Islet precursor cell (in vitro differentiated cells): ENCODE data around the gene ZFAND3.

ENCODE experiments used
- DNase-seq: peaks from one replicate; pipeline ENCODE4 v3.0.0-alpha.2; 2018

The ZFAND3 gene, protein sequence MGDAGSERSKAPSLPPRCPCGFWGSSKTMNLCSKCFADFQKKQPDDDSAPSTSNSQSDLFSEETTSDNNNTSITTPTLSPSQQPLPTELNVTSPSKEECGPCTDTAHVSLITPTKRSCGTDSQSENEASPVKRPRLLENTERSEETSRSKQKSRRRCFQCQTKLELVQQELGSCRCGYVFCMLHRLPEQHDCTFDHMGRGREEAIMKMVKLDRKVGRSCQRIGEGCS

DNA sequence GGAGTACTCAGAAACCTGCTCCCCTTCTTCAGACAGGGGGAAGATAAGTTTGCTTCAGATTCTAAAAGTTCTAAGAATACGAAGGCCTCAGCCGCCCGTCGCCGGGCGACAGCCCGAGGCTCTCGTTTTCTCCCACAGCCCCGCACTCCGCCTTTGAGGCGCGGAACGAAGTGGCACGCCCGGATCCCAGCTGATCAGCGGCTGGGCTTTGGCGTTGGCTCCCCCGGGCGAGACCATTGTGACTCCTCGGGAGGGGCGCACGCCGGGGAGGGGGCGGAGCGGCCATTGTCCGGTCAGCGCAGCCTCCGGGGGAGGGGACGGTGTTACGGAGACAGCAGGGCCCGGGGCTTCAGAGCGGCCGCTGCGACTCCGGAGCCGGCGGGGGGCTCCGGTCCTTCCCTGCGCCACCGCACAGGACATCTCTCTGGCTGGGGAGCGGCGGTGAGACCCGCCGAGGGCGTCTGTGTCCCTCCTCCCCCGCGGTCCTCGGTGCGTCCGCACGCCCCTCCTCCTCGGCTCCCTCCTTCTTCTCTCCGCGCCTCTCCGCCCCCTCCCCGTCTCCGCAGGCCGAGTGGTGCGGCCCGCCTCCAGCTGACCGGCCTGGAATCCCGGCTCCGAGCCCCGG is at the start of gene ZFAND3:
Gene ZFAND3 (plus strand): TSS at position 551 of the 625 bp plus-strand sequence. CDS start 219 bp downstream, outside the sequence.
- peak; percentile 97 for DNase-seq

DNA sequence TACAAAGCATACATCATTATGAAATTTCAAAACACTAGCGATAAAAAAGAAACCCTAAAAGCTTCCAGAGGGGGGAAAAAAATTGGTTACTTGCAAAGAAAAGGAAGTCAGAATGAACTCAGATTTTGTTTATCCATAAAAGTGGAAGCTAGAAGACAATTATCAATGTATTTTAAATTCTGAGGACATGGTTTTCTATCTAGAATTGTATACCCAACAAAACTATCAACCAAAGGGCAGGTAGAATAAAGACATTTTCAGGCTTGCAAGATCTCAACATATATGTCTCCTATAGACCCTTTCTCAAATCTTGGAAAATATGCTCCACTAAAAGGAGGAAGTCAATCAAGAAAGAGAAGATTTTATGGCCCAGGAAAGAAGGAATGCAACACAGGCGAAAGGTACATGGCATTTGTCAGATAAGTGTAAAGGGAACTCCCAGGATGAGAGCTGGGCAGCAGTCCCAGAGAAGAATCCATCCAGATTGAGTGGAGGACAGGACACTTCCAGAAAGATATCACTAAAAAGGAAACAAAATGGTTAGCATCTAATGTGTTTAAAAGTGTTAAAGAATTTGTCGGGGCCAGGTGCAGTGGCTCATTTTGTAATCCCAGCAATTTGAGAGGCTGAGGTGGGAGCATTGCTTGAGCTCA is 45.4 kb upstream of the ZFAND3 start:
- DNase-seq = no peak

DNA sequence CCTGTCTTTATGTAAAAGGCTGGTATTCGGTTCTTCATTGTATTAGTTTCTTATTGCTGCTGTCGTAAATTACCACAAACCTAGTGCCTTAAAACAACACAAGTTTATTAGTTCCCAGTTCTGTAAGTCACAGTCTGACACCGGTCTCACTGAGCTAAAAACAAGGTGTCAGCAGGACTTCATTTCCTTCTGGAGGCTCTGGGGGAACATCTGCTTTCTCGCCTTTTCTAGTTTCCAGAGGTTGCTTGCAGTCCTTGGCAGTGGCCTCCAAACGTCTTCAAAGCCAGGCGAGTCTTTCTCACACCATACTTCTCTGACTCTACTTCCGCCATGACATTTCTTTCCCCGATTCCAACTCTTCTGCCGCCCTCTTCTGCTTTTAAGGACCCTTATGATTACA is 43.0 kb upstream of the ZFAND3 start:
- DNase-seq = no peak

DNA sequence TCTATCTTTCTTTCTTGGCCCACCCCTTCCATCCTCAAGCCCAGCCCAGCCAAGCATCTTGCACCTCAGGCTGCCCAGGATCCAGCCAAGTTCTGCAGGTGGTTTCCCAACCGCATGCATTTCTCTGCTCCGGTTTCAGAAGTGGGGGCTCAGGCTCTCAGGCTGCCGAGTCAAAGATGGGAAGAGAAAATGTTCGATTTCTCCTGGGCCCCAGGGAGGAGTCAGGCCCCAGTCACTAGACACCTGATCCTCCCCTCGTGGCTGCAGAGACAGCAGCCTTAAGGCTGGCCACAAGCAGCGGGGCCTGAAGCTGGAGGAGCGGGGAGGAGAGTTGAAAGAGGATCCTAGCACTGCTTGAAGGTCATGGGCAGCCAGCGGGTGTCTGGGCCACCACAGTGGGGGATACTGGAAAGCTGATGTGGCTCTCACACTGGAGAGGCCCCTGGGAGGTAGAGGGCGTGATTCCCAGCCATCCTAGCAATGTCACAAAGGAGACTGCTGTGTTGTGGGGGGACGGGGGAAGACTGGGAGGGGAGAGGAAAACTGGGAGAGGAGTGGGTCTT is 42.2 kb upstream of the ZFAND3 start:
- DNase-seq = no peak

DNA sequence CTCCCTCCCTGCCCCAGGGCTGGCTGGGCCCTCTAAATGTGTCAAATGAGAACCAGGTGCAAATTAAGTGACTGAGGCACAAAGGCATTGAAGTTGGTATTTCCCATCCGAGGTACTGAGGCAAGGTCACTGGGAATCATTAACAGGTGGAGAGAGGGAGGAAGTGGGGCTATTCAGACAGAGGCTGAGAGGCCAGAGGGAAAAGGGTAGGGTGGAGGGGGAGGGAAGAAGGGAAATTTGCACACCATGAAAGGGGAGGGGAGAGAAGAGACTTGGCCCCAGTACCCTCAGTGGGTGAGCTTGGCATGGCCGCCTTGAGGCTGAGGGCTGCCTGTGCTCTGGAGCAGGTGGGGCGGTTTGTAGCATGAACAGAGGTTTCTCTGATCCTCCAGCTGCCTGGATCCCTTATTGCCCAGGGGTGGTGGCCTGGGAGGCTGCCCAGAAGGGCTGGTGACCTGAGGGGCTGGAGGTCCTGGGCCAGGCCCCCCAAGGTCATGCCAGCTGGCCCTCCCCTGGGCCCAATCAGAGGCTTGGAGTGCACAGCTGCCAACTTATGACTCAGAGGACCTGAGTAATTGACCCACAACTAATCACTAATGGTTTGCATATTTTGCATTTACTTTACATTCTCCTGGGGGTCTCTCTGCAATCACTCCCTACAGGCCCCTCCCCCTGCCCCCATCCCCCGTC is 40.3 kb upstream of the ZFAND3 start:
- DNase-seq = no peak

DNA sequence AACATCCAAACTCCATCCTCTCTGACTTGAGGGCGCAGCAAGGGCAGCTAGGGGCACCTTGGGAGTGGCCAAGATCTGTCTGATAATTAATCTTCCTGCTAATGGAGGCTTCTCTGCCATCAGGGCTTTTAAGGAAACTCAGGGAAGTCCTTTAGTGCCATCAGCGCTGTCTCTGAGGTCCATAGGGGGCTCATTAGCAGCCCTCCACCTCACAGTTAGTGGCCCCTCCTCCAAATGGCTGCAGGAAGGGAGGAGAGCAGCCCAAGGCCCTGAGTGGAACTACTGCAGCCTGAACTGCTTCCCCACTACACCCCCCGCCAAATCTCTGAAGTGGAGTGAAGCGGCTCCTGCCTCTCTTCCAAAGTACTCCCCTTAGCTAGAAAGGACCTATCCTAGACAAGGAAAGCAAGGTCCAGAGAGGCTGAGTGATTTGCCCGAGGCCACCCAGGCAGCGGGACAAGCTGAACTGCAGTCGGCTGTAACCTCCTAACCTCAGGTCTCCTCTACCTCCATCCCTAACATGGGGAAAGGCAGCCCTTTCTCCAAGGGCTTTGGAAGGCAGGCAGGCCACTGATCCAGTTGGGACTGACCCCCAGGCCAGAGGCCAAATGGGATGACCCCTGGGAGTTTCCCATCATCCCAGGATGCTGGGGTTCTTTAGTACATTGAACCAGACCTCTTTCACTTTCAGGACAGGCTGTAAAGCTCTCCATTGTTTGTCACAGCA is 39.5 kb upstream of the ZFAND3 start:
- no peak for DNase-seq

DNA sequence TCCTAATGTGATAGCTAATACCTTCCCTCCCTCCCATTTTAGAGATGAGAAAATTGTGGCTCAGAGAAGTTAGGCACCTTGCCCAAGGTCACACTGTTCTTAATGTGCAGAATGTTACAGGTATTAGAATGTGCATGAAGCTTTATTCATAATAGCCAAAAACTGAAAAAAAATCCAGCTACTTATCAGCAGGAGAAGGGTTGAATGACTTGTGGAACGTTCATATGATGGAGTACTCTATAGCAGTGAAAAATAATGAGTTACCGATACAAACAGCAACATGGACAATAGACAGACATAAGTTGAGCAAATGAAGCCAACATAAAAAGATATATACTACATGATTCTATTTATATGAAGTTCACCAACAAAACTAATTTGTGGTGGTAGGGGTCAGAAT is 37.7 kb upstream of the ZFAND3 start:
- DNase-seq = no peak

DNA sequence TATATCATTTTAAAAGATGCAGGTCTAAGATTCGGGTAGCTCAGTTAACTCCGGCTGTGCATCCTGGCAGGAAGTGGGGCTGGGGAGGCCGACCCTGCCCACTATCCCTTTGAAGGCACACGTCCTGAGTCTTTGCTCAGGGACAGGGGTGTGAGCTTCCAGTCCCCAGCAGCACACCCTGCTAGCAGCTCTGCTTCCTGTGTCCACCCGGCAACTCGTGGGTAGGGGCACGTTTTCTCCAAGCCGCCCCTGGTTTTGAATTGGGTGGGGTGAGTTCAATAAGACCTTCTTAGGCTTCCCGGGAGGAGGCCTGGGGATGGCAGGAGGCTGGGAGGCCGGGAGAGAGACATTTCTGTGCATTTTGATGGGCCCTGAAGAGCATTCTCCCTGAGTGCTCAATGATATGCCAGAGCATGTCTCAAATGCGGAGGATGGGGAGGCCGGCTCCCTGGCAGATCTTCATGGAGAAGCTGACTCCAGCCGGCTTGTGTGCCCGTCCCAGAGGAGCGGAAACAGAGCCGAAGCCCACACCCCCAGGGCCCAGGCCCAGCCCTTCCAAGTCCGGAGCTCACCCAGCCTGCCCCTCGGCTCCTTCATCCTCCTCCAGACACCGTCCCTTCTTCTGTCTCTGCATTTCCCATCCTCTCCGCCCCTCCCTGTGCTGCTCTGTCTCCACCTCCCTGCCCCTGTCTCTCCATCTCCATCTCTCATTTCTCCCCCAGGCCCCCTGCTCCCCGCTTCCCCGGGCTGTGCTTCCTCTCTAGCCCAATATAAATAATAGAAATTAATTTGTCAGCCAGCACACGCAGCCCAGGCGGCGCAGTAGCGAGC is 36.3 kb upstream of the ZFAND3 start:
- DNase-seq = peak; percentile 82

DNA sequence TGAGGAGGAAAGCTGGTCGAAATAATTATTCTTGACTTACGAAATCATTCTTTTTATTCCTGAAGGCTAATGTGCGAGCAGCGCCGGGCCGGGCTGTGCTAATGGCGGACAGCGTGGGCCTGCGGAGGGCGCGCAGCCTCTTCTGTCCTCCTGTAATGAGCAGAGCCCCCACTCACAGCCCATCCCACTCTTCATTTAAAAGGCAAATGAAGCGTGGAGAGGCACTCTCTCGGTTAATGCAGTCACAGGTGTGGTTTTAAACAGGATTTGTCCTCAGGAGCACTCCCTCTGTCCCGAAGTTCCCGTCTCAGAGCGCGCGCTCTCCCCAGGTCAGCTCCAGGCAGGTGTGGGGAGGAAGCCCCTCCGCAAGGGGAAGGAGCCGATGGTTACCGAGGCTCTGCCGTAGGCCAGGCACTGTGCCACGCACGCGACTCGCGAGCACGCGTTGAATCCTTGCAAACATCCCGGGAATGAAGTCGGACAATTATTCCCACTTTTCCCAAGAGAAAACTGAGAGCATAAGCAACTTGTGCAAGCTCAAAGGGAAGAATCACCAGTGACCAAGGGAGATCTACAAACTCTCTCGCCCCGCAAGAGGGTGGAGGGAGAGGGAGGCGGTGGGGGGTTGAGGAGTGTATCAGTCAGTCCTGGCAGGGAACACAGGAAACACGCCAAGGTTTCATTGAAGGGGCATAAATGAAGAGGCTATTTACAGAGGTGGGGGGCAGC is 35.5 kb upstream of the ZFAND3 start:
- DNase-seq = no peak

DNA sequence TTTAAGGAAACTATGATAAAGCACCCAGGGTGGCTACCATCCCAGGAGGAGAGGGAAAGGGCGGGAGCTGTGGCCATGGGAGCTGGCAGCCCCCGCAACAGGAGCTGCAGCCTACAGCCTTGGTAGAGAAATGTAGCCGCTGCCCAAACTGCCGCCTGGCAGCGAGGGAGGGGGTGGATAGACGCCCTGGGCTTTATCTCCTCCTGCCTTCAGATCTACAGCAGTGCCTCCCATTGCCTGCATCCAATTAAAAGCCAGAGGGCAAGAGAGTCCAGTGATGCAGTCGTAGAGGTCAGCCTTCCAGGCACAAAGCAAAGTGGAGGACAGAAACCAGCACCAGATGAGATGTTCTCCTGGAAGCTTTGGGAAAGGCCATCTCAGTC is 35.0 kb upstream of the ZFAND3 start:
- DNase-seq = no peak

DNA sequence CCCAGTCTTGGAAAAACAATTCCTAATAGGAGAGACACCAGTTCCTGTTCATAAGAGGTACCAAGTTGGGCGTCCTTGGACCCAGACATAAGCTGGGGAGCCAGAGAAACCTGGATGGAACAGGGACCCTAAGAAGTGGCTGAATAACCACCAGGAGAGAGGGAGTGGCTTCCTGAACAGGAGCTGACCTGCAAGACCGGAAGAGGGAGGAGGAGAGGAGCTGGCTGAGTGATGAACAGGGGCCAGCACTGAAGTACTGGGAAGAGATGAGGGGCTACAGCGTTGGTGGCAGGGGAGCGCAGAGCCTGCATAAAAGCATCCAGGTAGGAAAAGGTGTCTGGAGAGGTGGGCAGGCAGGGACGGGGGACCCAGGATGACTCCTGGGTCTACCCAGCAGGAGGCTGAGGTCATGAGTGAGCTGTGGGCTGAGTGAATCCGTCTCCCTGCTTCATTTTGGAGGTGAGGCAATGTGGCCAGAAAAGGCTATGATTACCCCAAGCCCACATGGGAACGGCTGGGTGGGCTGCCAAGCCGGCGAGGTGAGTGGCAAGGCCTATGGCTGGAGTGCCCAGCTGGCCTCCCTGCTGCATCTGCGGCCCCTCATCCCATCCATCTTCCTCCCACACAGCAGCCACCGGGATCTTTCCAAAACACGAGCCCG is 34.4 kb upstream of the ZFAND3 start:
- DNase-seq = no peak

DNA sequence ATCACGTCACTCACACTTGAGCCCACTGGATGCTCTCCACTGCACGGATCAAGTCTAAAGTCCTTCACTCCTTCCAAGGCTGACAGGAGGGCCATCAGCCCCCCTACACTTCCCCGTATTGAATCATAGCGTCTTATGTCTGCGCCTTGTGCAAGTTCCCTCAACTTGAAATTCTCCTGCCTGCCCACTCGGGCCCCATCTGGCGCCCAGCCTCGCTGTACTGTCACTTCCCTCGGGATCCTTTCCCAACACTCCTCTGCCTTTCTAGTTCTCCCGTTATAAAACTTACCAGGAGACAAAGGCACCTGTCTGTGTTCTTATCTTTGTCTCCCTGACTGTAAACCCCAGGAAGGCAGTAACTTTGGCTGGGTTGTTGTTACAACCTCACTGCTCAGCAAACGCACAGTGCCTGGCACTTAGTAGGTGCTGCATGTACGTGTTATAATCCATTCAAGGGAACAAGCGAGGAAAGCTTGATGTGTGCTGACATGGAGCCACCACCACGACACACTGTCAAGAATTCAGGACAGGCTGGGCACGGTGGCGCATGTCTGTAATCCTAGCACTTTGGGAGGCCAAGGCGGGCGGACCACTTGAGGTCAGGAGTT is 33.8 kb upstream of the ZFAND3 start:
- DNase-seq = no peak

DNA sequence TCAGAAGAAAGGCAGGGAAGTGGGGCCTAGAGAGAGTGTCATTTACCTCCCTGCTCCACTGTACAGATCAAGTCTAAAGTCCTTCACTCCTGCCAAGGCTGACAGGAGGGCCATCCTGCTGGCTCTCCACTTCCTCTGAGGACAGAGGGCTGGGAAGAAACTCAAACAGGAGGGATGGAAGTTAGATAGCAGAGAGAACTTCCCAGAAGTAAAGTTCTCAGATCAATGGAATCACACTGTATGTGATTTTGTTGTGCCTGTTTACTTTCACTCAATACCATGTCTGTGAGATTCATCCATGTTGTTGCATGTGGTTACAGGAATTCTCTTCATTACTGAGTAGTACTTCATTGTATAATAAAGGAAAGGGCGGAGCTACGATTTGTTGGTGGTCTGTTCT is 32.3 kb upstream of the ZFAND3 start:
- DNase-seq = no peak

DNA sequence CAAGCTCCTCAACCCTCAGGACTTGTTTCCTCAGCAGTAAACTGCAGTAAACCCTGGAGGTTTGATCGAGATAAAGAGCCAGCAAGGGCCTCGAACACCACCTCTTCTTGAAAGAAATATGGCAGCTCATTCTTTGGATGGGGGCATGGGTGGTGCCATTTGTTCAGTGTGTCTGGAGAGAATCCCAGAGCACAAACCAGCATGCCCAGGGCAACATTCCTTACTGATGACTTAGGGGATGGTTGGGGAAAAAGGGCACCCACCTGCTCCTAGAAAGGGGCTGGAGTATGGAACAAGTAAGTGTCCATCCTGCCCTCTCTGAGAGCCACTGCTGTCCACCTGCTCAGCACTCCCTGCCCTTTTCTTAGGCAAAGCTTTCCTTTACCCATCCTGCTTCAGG is 31.3 kb upstream of the ZFAND3 start:
- DNase-seq = peak; percentile 73

DNA sequence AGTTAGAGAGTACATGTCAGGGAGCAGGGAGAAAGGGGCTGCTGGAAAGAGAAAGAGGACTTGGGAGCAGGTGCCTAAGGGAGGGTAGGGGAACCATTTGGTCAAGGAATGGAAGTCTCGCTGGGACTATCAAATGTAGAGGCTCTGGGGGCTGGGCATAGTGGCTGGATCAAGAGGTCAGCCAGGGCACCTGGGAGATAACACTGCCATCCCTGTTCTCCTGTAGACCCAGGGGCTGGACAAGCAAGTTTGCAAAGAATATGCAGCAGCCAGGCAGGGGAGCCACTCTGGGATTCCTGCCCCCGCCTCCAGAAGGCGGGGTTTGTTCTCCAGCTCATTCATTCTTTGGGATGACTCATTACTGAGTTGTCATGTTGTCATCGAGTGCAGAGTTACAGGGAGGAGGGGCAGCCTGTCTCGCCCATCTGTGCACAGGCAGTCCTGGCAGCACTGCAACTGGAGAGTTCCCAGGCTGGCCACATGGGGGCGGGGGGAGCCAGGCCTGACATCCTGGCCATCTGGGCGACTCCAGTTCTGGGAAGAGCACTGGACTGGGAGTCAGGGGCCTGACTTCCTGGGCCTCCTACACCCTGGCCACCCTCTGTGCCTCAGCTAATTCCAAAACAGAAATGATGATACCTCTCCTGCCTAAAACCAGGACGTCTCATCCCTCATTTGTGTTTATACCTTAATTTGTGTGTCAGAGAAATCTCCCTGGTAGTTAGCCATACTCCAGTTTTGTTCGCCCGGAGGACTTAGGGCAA is 28.2 kb upstream of the ZFAND3 start:
- DNase-seq = peak; percentile 99

DNA sequence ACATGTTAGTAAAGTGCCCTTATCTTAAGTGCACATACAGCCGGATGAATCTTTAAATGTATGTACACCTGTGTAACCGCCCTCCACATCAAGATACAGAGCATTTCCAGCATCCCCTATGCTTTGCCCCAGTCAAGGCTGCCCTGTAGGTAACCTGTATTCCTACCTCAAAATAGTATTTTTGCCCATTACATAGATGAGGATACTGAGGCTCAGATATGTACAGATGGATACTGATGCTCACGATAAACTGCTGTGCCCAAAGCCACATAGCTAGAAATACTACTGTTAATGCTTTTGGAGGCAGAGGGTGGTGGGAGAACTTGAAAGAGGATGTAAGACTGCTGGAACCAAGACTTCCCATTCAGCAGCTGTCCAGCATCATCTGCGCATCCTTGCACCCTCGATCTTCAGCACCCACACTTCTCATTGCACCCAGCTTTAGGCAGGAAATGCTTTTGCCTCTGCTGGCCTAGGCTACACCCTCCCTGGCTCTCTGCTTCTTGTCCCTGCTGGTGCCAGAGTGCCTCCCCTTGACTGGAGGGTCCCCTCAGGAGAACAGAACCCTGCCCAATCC is 27.0 kb upstream of the ZFAND3 start:
- DNase-seq = no peak

DNA sequence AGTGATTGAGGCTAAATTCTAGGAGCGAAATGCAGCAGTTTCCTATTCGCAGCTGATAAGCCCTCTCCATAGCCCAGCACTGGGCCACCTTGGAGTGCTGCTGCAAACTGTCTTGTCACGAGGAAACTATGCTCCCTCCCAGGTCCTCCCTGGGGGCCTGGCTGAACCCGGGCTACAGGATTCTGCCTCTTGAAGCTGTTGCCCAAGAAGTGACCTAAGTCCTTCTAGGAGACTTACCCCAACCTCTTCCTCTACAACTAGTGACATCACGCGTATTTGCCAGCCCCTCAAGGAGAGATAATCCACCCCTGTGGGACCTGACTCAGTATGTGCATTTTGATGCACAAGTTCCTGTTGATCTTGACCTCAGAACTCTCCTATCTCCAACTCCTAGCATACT is 26.5 kb upstream of the ZFAND3 start:
- DNase-seq = peak; percentile 79

DNA sequence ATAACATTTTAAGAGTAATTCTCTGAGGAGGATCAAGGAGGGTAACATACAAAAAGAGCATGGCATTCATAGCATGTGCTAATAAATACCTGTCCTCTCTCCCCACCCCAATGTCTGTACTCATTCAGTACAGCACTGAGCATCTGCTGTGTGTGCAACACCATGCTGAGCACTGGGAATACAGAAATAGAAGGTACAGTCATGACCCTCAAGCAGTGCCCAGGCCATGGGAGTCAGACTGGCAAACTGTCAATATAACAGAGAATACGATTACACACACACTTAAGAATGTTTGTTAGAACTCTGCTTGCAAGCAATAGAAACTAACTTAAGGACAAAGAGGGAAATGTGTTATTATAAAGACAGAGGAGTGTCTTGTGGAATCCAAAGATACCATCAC is 24.7 kb upstream of the ZFAND3 start:
- no peak for DNase-seq
